Upper lobe of left lung (tissue), 4 donors: ENCODE measurements around the gene PAPSS2.
A peak's percentile ranks its signal among the peaks of the same experiment; 100 is the strongest.

Experiments used
- POLR2A ChIP-seq, 4 donors: fragments of 450-650 bp; IDR thresholded peaks; one replicate each; pipeline ENCODE4 v1.5.1; 2016 to 2017; ENCODE audit warnings: antibody characterized with exemption in 4 of 4, mild to moderate bottlenecking in 2 of 4
- POLR2AphosphoS5 ChIP-seq, 2 donors: sonication (generic); formaldehyde crosslinking; IDR thresholded peaks; one replicate each; pipeline ENCODE4 v1.5.1; 2017; ENCODE audit warnings: antibody characterized with exemption in 2 of 2
- TF ChIP-seq, protein P1 (sequence below), 6 experiments: fragments of 450-650 bp in 4 of 6; fragments of 200-600 bp in 2 of 6; sonication (generic) in 2 of 6; IDR thresholded peaks; one replicate each; pipeline ENCODE4 v1.5.1; 2016 to 2019; ENCODE audit warnings: antibody characterized with exemption in 6 of 6

DNA sequence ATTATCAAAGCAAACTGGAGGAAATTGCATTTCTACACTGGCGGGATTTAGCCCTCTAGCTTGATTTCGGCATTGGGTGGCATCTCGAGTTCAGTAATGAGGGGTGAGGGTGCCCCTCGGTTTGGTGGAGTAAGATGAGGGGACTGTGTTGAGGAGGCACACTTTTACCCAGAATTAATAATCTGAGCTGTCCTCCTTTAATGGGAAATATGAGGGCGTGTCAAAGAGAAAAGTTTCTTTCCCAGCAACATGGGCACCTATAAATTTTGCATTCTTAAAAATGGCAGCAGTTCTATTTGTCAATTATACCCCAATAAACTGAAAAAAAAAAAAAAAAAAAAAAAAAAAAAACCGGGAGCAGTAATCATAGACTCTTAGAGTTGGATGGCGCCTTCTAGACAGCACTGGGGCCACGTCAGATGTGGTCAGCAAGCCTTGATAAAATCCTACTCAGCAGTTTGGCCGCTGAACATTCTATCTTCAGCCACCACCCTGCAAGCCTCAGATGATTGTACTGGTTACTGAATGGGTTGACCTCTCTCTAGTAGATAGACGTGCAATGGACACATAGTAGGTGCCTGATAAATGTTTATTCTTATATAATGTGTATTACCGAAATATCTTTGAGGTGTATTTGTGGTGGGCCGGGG is 931 bp downstream of the PAPSS2 start:
- TF ChIP-seq, protein P1, sequence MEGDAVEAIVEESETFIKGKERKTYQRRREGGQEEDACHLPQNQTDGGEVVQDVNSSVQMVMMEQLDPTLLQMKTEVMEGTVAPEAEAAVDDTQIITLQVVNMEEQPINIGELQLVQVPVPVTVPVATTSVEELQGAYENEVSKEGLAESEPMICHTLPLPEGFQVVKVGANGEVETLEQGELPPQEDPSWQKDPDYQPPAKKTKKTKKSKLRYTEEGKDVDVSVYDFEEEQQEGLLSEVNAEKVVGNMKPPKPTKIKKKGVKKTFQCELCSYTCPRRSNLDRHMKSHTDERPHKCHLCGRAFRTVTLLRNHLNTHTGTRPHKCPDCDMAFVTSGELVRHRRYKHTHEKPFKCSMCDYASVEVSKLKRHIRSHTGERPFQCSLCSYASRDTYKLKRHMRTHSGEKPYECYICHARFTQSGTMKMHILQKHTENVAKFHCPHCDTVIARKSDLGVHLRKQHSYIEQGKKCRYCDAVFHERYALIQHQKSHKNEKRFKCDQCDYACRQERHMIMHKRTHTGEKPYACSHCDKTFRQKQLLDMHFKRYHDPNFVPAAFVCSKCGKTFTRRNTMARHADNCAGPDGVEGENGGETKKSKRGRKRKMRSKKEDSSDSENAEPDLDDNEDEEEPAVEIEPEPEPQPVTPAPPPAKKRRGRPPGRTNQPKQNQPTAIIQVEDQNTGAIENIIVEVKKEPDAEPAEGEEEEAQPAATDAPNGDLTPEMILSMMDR (IDR thresholded peaks at IDR 0.05) = no peak
- TF ChIP-seq POLR2A (IDR thresholded peaks at IDR 0.05) = peak in 1 of 4 donors; percentile 31
- TF ChIP-seq POLR2AphosphoS5 (IDR thresholded peaks at IDR 0.05) = no peak
